GM11168 (cell line): ENCODE measurements around the gene GPBP1.
"Not testable (repeated sequence)": the region's sequence is repeated elsewhere in the genome, so short reads cannot be mapped to it uniquely, and the experiment has no call there.

Experiments
- in situ Hi-C: fragments of 300-500 bp; cut with MboI; formaldehyde crosslinking; loops from one replicate; pipeline ENCODE4 v1.12.0; 2022; ENCODE audit warnings: low sequenced_read_pairs; ENCODE audit not compliant: unreplicated experiment

The GPBP1 gene

GRCh38 chr5:57258943-57259342, 85.1 kb downstream of the GPBP1 start:
- in situ Hi-C loops: no loop called here

GRCh38 chr5:57259704-57260103, 85.8 kb downstream of the GPBP1 start:
- in situ Hi-C loops: no loop called here

- in situ Hi-C loops: no loop called here
Observed at GRCh38 chr5:57262541-57262940, 88.7 kb downstream of the GPBP1 start.

GRCh38 chr5:57267805-57268204, 93.9 kb downstream of the GPBP1 start:
- in situ Hi-C loops: no loop called here

GRCh38 chr5:57276353-57276752, 102.5 kb downstream of the GPBP1 start:
- in situ Hi-C loops: no loop called here

GRCh38 chr5:57277085-57277484, 103.2 kb downstream of the GPBP1 start:
- in situ Hi-C loops: no loop called here

- in situ Hi-C loops: no loop called here
Observed at GRCh38 chr5:57280853-57281252, 107.0 kb downstream of the GPBP1 start.

GRCh38 chr5:57285084-57285483, 111.2 kb downstream of the GPBP1 start:
- in situ Hi-C loops: not testable (repeated sequence)

- in situ Hi-C loops: no loop called here
Observed at GRCh38 chr5:57291894-57292293, 118.0 kb downstream of the GPBP1 start.

- in situ Hi-C loops: no loop called here
Observed at GRCh38 chr5:57292336-57292735, 118.5 kb downstream of the GPBP1 start.

GRCh38 chr5:57298295-57298984, 124.6 kb downstream of the GPBP1 start:
- in situ Hi-C loops: no loop called here

- in situ Hi-C loops: no loop called here
Observed at GRCh38 chr5:57298985-57299491, 125.2 kb downstream of the GPBP1 start.

- in situ Hi-C loops: loop anchor here (5.0 kb wide), 1 partner anchor 1157 kb away; no protein-coding TSS in a partner anchor
Observed at GRCh38 chr5:57299986-57300385, 126.1 kb downstream of the GPBP1 start.

GRCh38 chr5:57302164-57302563, 128.3 kb downstream of the GPBP1 start:
- in situ Hi-C loops: loop anchor here (5.0 kb wide), 1 partner anchor 1155 kb away; no protein-coding TSS in a partner anchor

GRCh38 chr5:57302643-57303042, 128.8 kb downstream of the GPBP1 start:
- in situ Hi-C loops: loop anchor here (5.0 kb wide), 1 partner anchor 1155 kb away; no protein-coding TSS in a partner anchor

- in situ Hi-C loops: loop anchor here (5.0 kb wide), 1 partner anchor 1153 kb away; no protein-coding TSS in a partner anchor
Observed at GRCh38 chr5:57303985-57304384, 130.1 kb downstream of the GPBP1 start.

GRCh38 chr5:57304931-57305330, 131.1 kb downstream of the GPBP1 start:
- in situ Hi-C loops: loop anchor here (5.0 kb wide), 1 partner anchor 1152 kb away; no protein-coding TSS in a partner anchor

GRCh38 chr5:57306359-57306758, 132.5 kb downstream of the GPBP1 start:
- in situ Hi-C loops: no loop called here

- in situ Hi-C loops: no loop called here
Observed at GRCh38 chr5:57307516-57307915, 133.7 kb downstream of the GPBP1 start.

GRCh38 chr5:57309022-57309421, 135.2 kb downstream of the GPBP1 start:
- in situ Hi-C loops: not testable (repeated sequence)

GRCh38 chr5:57311251-57311650, 137.4 kb downstream of the GPBP1 start:
- in situ Hi-C loops: no loop called here
